Panc1 (cell line): ENCODE data around the gene SETD1A.

Source experiments
- SIN3A ChIP-seq: IDR thresholded peaks from 2 replicates; pipeline ENCODE4 v1.6.1; 2012; ENCODE audit warnings: low read depth, mild to moderate bottlenecking, low read length, moderate library complexity, borderline replicate concordance; ENCODE audit not compliant: insufficient read depth
- TCF7L2 ChIP-seq: IDR thresholded peaks from 2 replicates; pipeline ENCODE4 v1.6.1; 2011; ENCODE audit warnings: mild to moderate bottlenecking, low read depth, low read length, inconsistent platforms
- TF ChIP-seq, protein P1 (sequence below): fragments of 450-650 bp; IDR thresholded peaks from 2 replicates; pipeline ENCODE4 v1.5.1; 2017; ENCODE audit warnings: mild to moderate bottlenecking

DNA sequence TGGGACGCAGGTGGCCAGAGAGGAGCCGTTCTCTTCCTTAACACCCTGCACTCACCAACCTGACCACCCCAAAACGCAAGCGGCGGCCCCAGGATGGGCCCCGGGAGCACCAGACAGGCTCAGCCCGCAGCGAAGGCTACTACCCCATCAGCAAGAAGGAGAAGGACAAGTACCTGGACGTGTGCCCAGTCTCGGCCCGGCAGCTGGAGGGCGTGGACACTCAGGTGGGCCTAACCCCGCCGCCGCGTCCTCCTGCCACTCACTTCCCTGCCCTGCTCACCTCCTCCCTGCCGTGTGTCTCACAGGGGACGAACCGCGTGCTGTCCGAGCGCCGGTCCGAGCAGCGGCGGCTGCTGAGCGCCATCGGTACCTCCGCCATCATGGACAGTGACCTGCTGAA lies 22.9 kb downstream of the SETD1A start:
- TF ChIP-seq, protein P1, sequence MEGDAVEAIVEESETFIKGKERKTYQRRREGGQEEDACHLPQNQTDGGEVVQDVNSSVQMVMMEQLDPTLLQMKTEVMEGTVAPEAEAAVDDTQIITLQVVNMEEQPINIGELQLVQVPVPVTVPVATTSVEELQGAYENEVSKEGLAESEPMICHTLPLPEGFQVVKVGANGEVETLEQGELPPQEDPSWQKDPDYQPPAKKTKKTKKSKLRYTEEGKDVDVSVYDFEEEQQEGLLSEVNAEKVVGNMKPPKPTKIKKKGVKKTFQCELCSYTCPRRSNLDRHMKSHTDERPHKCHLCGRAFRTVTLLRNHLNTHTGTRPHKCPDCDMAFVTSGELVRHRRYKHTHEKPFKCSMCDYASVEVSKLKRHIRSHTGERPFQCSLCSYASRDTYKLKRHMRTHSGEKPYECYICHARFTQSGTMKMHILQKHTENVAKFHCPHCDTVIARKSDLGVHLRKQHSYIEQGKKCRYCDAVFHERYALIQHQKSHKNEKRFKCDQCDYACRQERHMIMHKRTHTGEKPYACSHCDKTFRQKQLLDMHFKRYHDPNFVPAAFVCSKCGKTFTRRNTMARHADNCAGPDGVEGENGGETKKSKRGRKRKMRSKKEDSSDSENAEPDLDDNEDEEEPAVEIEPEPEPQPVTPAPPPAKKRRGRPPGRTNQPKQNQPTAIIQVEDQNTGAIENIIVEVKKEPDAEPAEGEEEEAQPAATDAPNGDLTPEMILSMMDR = no peak
- no peak for TF ChIP-seq TCF7L2
- no peak for TF ChIP-seq SIN3A
